ENCODE results near the gene TRIP10. TPM values are rescaled to one million over a fixed set of nuclear protein-coding genes. Genes with fewer than 3 reads are reported as not detected.
"Not testable (repeated sequence)": the region's sequence is repeated elsewhere in the genome, so short reads cannot be mapped to it uniquely, and the experiment has no call there.

The TRIP10 gene
- total and polyA plus RNA-seq, 9 donors, result 57.3 to 149 (median 106) TPM

DNA sequence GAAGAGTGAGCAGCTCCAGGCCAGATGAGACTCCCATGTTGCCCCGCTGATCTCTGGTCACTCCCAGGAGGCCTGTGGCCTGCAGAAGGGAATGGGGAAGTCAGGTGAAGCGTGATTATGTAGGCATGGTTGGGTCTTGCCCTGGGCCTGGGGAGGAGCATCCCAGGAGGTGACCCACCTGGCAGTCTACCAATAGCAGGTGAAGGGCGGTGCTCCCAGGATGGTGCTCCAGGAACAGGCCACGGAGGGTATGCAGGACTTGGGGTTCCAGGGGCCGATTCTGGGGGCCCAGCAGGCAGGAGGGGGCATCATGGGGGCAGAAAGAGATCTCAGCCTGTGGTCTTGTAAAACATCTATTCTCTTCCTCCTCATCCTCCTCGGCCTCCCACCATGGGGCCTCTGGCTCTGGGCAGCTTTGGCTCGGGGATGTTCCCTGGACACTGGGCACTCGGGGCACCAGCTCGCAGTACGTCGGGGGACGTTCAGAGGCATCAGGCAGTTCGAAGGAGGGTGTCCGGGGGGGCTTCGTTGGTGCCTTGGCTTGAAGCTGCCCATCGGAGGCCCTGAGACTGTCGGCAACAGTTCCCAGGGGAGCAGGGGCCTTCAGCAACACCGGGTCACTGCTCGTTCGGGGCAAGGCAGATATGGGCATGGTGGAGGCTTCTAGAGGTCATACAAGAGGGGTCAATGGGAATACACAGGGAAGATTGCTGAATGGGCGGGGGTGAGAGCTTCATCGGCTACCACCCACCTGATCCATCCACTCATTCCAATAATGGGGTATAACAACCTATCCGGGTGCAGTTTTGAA, 15.4 kb downstream of the TRIP10 start:
- peaks cover 2% of the 10 kb centered on the region for H3K4me1 ChIP-seq (ENCODE audit: insufficient read depth)
- WGBS, 3 donors, result 86 to 93% (median 88%) methylated on average over 22 to 23 of the region's 23 CpGs
- intact Hi-C loops (cut with DNase I), result loop anchor here in 3 of 4 donors (10.0 kb wide), 3 partner anchors 50 to 770 kb away; no protein-coding TSS in a partner anchor
- H3K9me3 ChIP-seq, result no peaks in the 10 kb centered on the region
- no peak for TF ChIP-seq EP300 (IDR thresholded peaks at IDR 0.05)
- TF ChIP-seq CTCF (IDR thresholded peaks at IDR 0.05), result no peak
- no peak for TF ChIP-seq POLR2A (IDR thresholded peaks at IDR 0.05)
- DNase-seq, result no peak
- no peak overlapping the region for H3K4me3 ChIP-seq
- H3K27me3 ChIP-seq, result no peaks in the 10 kb centered on the region
- H3K36me3 ChIP-seq, result no peaks in the 10 kb centered on the region
- H3K27ac ChIP-seq, result no peak overlapping the region

DNA sequence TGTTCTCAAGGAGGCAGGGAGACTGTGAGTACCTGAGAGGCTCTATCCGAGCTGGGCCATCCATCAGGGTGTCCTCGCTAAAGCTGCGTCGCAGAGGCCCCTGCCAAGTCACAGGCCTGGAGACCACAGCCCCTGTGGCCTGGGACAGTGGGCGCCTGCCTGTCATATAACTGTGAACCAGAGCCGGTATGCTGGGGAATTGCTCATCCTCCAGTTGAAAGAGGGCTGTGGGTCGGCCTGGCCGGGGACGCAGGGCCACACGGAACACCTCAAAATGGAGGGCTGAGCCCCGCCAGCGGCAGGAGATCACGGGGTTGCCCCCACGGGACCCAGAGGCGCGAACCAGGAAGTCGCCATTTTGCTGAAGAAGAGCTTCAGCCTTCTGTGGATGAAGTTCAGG, 21.1 kb downstream of the TRIP10 start:
- Histone ChIP-seq H3K4me1 (ENCODE audit: insufficient read depth) (no peaks in the 10 kb centered on the region), H3K27me3 (no peaks in the 10 kb centered on the region), H3K4me3 (no peak overlapping the region), H3K36me3 (no peaks in the 10 kb centered on the region), H3K9me3 (no peaks in the 10 kb centered on the region), H3K27ac (no peak overlapping the region)
- intact Hi-C loops (cut with DNase I), result loop anchor here in 1 of 4 donors (10.0 kb wide), 1 partner anchor 126 kb away; no protein-coding TSS in a partner anchor
- 91 to 98% (median 93%) methylated on average over 16 to 17 of the region's 17 CpGs for WGBS, 3 donors
- no peak for DNase-seq
- TF ChIP-seq EP300 (IDR thresholded peaks at IDR 0.05) (no peak), POLR2A (IDR thresholded peaks at IDR 0.05) (no peak), CTCF (IDR thresholded peaks at IDR 0.05) (no peak)

GRCh38 chr19:6761053-6761676, 21.7 kb downstream of the TRIP10 start:
- H3K36me3 ChIP-seq, result no peaks in the 10 kb centered on the region
- no peaks in the 10 kb centered on the region for H3K4me1 ChIP-seq (ENCODE audit: insufficient read depth)
- H3K27ac ChIP-seq, result no peak overlapping the region
- intact Hi-C loops (cut with DNase I), result loop anchor here in 1 of 4 donors (10.0 kb wide), 1 partner anchor 126 kb away; no protein-coding TSS in a partner anchor
- TF ChIP-seq POLR2A (IDR thresholded peaks at IDR 0.05), result no peak
- TF ChIP-seq EP300 (IDR thresholded peaks at IDR 0.05), result no peak
- no peak for TF ChIP-seq CTCF (IDR thresholded peaks at IDR 0.05)
- no peaks in the 10 kb centered on the region for H3K9me3 ChIP-seq
- H3K27me3 ChIP-seq, result no peaks in the 10 kb centered on the region
- no peak for DNase-seq
- H3K4me3 ChIP-seq, result no peak overlapping the region
- WGBS, 3 donors, result 66 to 87% (median 80%) methylated on average over 4 of the region's 4 CpGs

DNA sequence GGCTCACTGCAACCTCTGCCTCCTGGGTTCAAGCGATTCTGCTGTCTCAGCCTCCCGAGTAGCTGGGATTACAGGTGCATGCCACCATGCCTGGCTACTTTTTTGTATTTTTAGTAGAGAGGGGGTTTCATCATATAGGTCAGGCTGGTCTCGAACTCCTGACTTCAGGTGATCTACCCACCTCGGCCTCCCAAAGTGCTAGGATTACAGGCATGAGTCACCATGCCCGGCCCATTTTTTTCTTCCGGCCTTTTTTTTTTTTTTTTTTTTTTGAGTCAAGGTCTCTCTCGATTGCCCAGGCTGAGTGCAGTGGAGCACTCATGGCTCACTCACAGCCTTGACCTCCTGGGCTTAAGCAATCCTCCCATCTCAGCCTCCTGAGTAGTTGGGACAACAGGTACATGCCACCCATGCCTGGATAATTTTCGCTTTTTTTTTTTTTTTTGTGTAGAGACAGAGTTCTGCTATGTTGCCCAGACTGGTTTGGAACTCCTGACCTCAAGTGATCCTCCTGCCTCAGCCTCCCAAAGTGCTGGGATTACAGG, 22.8 kb downstream of the TRIP10 start:
- intact Hi-C loops (cut with DNase I), result loop anchor here in 1 of 4 donors (10.0 kb wide), 1 partner anchor 128 kb away; no protein-coding TSS in a partner anchor
- not testable (repeated sequence) for H3K4me3 ChIP-seq; H3K27ac ChIP-seq; H3K36me3 ChIP-seq; H3K9me3 ChIP-seq; DNase-seq; H3K4me1 ChIP-seq (ENCODE audit: insufficient read depth); H3K27me3 ChIP-seq
- WGBS, 3 donors, result 66 to 69% (median 69%) methylated on average over 8 of the region's 8 CpGs

All from ovary (tissue), 9 donors.